ENCODE measurements around the gene NOSTRIN. TPM values are rescaled to one million over a fixed set of nuclear protein-coding genes. Genes with fewer than 3 reads are reported as not detected.

The NOSTRIN gene
- total RNA-seq, 1 donor from 2014 or later: not detected

DNA sequence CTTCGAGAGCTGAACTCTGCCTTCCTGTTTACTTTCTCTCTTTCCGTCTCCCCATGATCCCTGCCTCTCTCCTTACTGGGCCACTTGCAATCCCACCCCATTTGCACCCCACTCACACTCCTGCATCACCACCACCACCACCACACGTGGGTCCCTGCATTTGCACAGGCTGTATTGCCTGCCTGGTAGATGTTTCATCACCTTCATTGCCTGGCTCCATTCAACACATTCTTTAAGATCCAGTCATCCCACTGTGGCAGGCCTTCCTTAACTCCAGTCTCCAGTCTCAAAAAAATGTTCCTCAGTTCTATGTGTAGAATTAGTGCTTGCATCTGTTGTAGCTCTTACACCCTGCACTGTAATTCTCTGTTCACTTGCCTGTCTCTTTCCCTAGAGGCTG is 13.9 kb downstream of the NOSTRIN start:
- H3K4me1 Mint-ChIP-seq: no peaks in the 10 kb centered on the region
- peaks cover 3% of the 10 kb centered on the region for H3K27me3 Mint-ChIP-seq
- H3K4me3 Mint-ChIP-seq: no peak overlapping the region
- H3K9me3 Mint-ChIP-seq: no peaks in the 10 kb centered on the region
- DNase-seq: no peak
- no peaks in the 10 kb centered on the region for H3K36me3 Mint-ChIP-seq (ENCODE audit: low read depth)
- no peak overlapping the region for H3K27ac Mint-ChIP-seq
- intact Hi-C loops (cut with micrococcal nuclease): no loop called here

DNA sequence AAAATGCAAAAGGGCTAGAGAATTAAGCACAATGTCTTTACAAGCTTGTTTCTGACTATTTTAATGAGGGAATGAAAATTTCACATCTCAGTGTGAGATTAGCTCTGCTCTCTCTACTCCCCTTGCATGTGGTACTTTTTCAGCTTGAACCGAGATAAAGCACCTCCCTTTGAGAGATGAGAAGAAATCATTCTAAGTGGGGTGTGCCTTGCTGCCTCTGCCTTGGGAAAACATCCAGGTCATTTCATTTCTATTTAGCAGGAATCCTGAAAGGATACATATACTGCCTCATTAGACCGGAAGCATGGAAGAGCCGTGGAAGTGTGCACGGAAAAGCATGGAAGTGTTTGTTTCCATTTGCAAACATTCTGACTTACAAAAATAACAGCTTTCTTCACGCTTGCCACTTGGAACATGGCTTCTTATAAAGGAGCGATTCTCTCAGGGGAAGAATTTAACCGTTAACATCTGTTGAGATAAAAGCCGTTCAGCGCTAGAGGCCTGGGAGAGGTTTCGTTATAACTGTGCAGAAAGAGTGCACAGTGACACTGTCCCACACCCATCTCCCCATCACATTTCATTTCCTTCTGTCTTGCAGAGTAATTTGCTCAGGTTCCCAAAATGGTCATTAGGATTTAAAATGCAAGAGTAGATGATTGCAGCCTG is 16.7 kb downstream of the NOSTRIN start:
- no peak overlapping the region for H3K4me3 Mint-ChIP-seq
- intact Hi-C loops (cut with micrococcal nuclease): no loop called here

DNA sequence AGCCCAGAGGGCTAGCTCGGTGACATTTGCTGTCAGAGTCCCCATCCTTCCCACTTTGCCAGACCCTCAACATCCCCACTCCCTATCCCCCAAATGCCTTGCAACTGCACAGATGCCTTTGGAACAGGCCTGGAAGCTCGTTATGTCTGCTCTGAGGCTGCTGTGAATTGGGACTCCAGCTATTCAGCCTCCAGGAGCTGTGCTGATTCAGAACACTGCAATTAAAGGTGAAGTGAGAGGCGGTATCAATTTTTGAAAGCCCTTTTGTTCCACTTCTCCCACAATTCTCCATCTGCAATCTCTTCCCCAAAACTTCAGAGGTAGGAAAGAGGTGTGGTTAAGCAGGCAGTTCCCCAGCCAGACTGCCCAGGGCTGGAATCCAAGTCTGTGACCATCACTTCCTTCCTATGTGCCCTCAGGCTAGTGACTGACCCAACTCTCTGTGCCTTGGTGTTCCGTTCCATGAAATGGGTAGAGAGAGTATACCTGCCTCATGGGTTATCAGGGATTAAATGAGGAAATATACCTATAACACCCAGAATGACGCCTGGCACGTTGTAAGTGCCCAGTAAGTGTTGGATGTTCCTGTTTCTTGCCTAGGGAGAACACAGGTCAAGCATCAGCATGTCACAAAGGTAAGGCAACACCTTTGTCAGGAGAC is 17.5 kb downstream of the NOSTRIN start:
- DNase-seq: no peak
- intact Hi-C loops (cut with micrococcal nuclease): no loop called here
- Mint-ChIP-seq H3K4me3 (no peak overlapping the region), H3K9me3 (no peaks in the 10 kb centered on the region), H3K27ac (no peak overlapping the region), H3K36me3 (ENCODE audit: low read depth) (no peaks in the 10 kb centered on the region), H3K27me3 (peaks cover 3% of the 10 kb centered on the region), H3K4me1 (no peaks in the 10 kb centered on the region)

More for the DNA sequence above, 16.7 kb downstream of the NOSTRIN start:
- Mint-ChIP-seq H3K27me3 (peaks cover 3% of the 10 kb centered on the region), H3K4me1 (no peaks in the 10 kb centered on the region), H3K9me3 (no peaks in the 10 kb centered on the region), H3K36me3 (ENCODE audit: low read depth) (no peaks in the 10 kb centered on the region), H3K27ac (no peak overlapping the region)
- no peak for DNase-seq

DNA sequence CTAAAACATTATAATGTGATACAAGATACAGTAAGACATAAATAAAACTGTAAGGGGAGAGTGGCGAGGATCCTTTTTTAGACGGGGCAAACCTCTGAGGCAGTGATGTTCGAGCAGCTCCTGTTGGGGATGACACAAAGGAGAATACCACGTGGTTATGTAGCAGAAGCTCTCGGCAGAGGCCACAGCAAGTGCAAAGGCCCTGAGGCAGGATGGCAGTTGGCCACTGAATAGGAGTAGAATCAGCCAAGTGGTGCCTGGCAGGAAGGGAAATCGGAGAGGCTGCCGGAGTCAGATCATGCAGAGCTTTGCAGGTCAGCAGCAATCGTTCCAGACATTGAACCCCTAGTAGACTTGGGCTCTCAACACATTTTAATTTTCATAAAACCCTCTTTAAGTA is 19.1 kb downstream of the NOSTRIN start:
- intact Hi-C loops (cut with micrococcal nuclease): no loop called here
- Mint-ChIP-seq H3K27ac (no peak overlapping the region), H3K36me3 (ENCODE audit: low read depth) (no peaks in the 10 kb centered on the region), H3K4me3 (no peak overlapping the region), H3K27me3 (no peaks in the 10 kb centered on the region), H3K4me1 (no peaks in the 10 kb centered on the region), H3K9me3 (no peaks in the 10 kb centered on the region)
- DNase-seq: no peak

DNA sequence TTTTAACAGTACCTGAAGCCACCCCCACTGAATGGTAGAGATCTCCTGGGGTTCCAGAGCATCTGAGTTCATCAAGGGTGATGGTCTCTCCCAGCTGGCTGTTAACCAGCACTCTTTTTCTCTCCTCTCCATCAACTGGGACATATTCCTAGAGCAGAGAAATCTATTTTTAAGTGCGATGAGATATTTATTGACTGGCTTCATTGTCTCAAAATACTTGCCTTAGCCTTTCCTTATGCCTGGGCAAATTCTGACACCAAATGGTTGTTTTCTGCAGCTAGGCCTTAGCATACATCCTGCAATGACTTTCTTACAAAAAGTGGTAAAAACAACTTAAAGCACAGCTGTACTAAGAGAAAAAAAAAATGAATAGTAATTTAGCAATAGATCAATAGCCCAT is 19.6 kb downstream of the NOSTRIN start:
- no peaks in the 10 kb centered on the region for H3K27me3 Mint-ChIP-seq
- no peaks in the 10 kb centered on the region for H3K9me3 Mint-ChIP-seq
- no peak overlapping the region for H3K4me3 Mint-ChIP-seq
- intact Hi-C loops (cut with micrococcal nuclease): no loop called here
- no peaks in the 10 kb centered on the region for H3K4me1 Mint-ChIP-seq
- no peak overlapping the region for H3K27ac Mint-ChIP-seq
- DNase-seq: no peak
- no peaks in the 10 kb centered on the region for H3K36me3 Mint-ChIP-seq (ENCODE audit: low read depth)

DNA sequence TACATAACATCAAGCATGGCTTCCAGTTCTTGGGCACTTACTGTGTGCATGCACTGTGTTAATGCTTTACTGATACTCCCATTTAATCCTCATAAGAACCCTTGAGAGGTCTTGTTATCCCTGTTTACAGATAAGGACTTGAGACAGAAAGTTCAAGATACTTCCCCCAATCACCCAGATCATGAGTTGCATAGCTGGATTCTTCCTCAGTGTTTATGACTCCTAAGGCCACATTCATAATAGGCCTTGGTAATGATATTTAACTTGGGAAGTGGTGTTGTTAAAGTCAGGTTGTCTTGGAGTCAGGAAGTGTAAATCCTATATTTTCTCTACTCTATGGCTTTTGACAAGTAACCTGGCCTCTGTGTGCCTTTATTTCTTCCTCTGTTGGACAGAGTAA is 22.7 kb downstream of the NOSTRIN start:
- intact Hi-C loops (cut with micrococcal nuclease): no loop called here
- no peaks in the 10 kb centered on the region for H3K4me1 Mint-ChIP-seq
- peaks cover 3% of the 10 kb centered on the region for H3K27me3 Mint-ChIP-seq
- H3K27ac Mint-ChIP-seq: no peak overlapping the region
- H3K36me3 Mint-ChIP-seq (ENCODE audit: low read depth): no peaks in the 10 kb centered on the region
- H3K9me3 Mint-ChIP-seq: no peaks in the 10 kb centered on the region
- DNase-seq: no peak
- H3K4me3 Mint-ChIP-seq: no peak overlapping the region

DNA sequence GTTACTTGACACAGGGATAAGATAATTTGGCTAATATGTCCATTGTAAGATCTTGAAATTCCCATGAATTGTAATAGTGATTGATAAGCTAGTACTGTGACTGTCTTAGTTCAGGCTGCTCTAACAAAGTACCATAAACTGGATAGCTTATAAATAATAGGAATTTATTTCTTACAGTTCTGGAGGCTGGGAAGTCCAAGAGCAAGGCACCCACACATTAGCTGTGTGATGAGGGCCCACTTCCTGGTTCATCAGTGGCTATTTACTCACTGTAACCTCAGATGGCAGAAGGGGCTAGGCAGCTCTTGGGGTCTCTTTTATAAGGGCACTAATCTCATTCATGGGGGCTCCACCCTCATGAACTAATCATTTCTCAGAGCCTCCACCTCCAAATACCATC is 28.5 kb downstream of the NOSTRIN start:
- Mint-ChIP-seq H3K27me3 (peaks cover 3% of the 10 kb centered on the region), H3K27ac (no peak overlapping the region), H3K9me3 (no peaks in the 10 kb centered on the region), H3K36me3 (ENCODE audit: low read depth) (no peaks in the 10 kb centered on the region), H3K4me3 (no peak overlapping the region), H3K4me1 (no peaks in the 10 kb centered on the region)
- no peak for DNase-seq
- intact Hi-C loops (cut with micrococcal nuclease): no loop called here

DNA sequence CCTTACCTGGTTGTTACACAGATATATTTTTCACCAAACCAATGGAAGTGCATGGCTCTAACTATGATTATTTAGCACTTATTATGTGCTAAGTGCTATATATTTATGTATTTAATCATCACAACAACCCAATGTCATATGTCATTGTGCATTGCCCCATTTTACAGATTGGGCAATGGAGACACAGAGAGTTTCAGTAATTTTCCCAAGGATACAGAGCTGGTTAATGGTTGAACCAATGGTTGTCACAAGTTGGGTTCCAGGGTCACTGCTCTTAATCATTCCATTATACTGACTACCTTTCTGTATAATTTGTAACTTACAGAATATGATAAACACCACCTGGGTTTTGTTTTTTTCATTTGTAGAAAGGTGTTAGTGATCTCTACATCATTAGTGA is 29.2 kb downstream of the NOSTRIN start:
- Mint-ChIP-seq H3K27ac (no peak overlapping the region), H3K9me3 (no peaks in the 10 kb centered on the region), H3K4me3 (no peak overlapping the region), H3K4me1 (no peaks in the 10 kb centered on the region), H3K27me3 (peaks cover 3% of the 10 kb centered on the region), H3K36me3 (ENCODE audit: low read depth) (no peaks in the 10 kb centered on the region)
- intact Hi-C loops (cut with micrococcal nuclease): no loop called here
- no peak for DNase-seq

DNA sequence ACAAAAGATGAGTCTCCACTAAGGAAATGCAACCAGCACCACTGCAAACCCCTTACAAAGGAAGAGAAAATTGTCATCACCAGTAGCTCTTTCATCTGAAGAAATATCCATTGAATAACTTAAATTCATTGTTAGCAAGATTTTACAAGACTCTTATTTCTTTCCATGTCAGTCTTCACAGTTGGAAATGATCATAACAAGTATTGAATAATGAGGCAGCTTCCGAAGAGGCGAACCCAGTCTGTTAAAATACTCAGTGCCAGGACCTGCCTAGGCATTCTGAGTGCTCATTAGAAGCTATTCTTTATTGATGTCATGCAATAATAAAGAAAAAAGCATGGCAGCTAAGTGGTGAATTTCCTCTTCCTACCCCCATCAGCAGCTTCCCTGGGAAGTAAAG is 33.5 kb downstream of the NOSTRIN start:
- Mint-ChIP-seq H3K27ac (no peak overlapping the region), H3K4me1 (no peaks in the 10 kb centered on the region), H3K36me3 (ENCODE audit: low read depth) (no peaks in the 10 kb centered on the region), H3K9me3 (no peaks in the 10 kb centered on the region), H3K4me3 (no peak overlapping the region), H3K27me3 (no peaks in the 10 kb centered on the region)
- no peak for DNase-seq
- intact Hi-C loops (cut with micrococcal nuclease): no loop called here

DNA sequence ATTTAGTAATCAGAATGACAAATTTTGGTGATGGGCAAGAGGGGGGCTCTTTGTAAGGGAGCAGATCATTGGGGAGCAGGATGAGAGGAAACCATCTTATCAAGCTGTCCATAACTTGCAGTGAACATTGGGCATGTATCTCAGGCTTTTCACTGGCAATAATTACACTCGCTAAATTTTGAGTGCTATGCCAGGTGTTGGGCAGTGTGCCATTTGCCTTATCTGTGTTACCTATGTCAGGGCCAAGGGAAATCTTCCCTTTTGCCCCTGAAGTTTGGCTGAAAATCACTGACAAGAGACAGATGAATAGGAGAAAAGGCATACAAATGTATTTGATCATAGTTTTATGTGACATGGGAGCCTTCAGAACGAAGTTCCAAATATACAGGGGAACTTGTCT is 39.0 kb downstream of the NOSTRIN start:
- peaks cover 9% of the 10 kb centered on the region for H3K4me1 Mint-ChIP-seq
- intact Hi-C loops (cut with micrococcal nuclease): no loop called here
- no peak overlapping the region for H3K27ac Mint-ChIP-seq
- H3K4me3 Mint-ChIP-seq: no peak overlapping the region
- no peaks in the 10 kb centered on the region for H3K36me3 Mint-ChIP-seq (ENCODE audit: low read depth)
- H3K9me3 Mint-ChIP-seq: no peaks in the 10 kb centered on the region
- H3K27me3 Mint-ChIP-seq: no peaks in the 10 kb centered on the region
- DNase-seq: no peak

DNA sequence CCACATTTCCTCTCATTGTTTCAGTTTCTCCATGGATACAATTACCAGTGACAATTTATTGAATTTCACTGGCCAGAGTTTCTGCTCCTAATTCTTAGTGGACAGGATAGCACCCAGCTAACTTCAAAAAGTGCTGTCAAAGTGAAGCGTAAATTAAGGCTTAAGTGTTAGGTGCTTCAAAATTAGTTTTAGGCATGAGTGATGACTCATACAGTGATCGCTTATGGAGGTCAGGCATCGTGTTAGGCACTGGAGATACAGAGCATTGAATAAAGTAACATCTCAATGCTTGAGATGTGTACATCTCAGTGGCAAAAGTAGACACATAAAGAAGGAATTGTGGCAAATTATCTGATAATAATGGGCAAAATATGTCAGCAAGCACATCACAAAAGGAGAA is 40.8 kb downstream of the NOSTRIN start:
- no peak for DNase-seq
- Mint-ChIP-seq H3K36me3 (ENCODE audit: low read depth) (no peaks in the 10 kb centered on the region), H3K9me3 (no peaks in the 10 kb centered on the region), H3K27ac (no peak overlapping the region), H3K4me3 (no peak overlapping the region), H3K4me1 (peaks cover 9% of the 10 kb centered on the region), H3K27me3 (no peaks in the 10 kb centered on the region)
- intact Hi-C loops (cut with micrococcal nuclease): no loop called here

DNA sequence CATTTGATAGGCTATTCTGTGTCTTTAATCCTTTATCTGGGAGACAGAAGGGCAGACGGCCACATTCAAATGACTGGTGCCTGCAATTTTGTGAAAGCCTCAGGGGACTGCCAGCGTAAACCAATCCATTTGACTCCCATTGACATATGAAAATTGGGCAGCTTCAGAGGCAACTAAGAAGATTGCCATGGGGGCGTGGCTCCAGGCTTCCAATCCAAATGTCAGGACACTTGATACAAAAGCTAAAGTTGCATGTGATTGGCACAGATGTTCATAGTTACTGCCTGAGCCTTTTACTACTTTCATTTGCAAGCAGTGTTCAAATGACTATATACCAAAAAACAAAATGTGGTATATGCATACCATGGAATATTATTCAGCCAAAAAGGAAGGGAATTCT is 45.8 kb downstream of the NOSTRIN start:
- Mint-ChIP-seq H3K4me3 (no peak overlapping the region), H3K27ac (no peak overlapping the region), H3K36me3 (ENCODE audit: low read depth) (peaks cover 12% of the 10 kb centered on the region), H3K27me3 (no peaks in the 10 kb centered on the region), H3K9me3 (peaks cover 4% of the 10 kb centered on the region), H3K4me1 (peaks cover 2% of the 10 kb centered on the region)
- intact Hi-C loops (cut with micrococcal nuclease): no loop called here
- no peak for DNase-seq

DNA sequence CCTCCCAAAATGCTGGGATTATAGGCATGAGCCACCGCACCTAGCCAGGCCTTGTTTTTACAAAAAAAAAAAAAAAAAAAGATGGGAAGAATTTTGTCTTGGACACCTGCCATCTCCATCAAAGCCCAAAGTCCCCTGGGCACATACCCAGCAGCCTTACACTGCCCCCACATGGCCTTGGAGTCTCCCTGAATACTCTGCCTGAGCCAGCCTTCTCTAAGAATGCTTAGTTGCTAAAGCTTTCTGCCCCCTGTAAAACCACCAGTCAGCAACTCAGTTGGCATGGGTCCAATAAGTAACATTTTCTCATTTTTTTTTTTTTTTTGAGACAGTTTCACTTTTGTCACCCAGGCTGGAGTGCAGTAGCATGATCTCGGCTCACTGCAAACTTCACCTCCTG is 47.2 kb downstream of the NOSTRIN start:
- Mint-ChIP-seq H3K27ac (no peak overlapping the region), H3K4me1 (no peaks in the 10 kb centered on the region), H3K36me3 (ENCODE audit: low read depth) (peaks cover 20% of the 10 kb centered on the region), H3K9me3 (peaks cover 4% of the 10 kb centered on the region), H3K4me3 (no peak overlapping the region), H3K27me3 (no peaks in the 10 kb centered on the region)
- no peak for DNase-seq
- intact Hi-C loops (cut with micrococcal nuclease): no loop called here

DNA sequence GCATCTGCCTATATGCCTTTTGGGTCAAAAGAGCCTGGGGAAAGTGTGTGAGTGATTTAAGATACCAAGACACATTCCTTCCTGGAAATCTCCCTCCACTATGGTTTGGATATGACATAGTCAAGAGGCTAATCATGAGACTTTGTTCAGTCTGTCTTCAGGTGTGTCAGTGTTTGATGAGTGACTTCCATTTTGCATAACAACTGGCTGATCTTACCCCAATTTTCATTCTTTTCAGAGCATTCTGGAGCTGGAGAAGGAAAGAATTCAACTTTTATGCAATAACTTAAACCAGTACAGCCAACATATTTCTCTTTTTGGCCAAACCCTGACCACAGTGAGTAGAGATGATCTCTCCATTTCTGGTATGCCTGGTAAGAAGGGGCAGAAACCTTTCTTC is 48.4 kb downstream of the NOSTRIN start:
- Mint-ChIP-seq H3K27me3 (no peaks in the 10 kb centered on the region), H3K36me3 (ENCODE audit: low read depth) (peaks cover 24% of the 10 kb centered on the region), H3K9me3 (peaks cover 4% of the 10 kb centered on the region), H3K27ac (no peak overlapping the region), H3K4me1 (no peaks in the 10 kb centered on the region), H3K4me3 (no peak overlapping the region)
- intact Hi-C loops (cut with micrococcal nuclease): no loop called here
- no peak for DNase-seq
